ENCODE measurements around the gene CTNNA2. TPM values are rescaled to one million over a fixed set of nuclear protein-coding genes. Genes with fewer than 3 reads are reported as not detected.
"Not testable (repeated sequence)": the region's sequence is repeated elsewhere in the genome, so short reads cannot be mapped to it uniquely, and the experiment has no call there.

CTNNA2 gene
- total and polyA plus RNA-seq, 11 donors = 0.20 to 0.81 TPM; not detected in 9

DNA sequence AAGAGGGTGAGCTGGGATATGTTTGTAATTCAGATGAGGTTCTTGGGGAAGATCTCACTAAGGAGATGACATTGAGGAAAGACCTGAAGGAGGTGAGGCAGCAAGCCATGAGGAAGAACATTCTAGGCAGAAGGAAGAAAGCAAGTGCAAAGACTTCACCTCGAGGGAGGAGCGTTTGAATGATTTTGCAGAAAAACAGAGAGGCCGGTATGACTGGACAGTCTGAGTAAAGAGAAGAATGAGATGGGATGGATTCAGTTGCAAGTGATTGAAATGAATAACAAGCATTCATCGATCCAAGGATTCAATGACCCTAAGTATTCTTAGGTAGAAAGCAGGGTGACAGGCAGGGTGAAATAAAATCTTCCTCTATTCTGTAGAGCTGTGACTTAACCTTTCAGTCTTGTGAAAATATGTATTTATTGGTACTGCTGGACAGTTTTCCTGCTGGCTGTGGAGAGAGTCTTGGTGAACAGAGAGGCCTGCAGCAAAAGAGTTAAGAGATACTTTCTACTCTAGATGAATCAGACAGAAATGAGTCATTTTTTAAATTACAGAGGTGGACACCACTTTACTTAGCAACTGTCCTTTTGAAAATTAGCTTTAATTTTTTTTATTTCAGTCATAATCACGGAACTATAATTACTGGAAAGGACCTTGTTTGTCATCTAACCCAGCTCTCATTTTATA, 513.3 kb downstream of the CTNNA2 start:
- Histone ChIP-seq H3K4me1 (no peaks in the 10 kb centered on the region), H3K27me3 (no peaks in the 10 kb centered on the region), H3K36me3 (no peaks in the 10 kb centered on the region), H3K4me3 (no peak overlapping the region), H3K9me3 (no peaks in the 10 kb centered on the region), H3K27ac (no peak overlapping the region)
- ATAC-seq (no peak), DNase-seq (no peak)
- WGBS, 4 donors = 85 to 87% (median 86%) methylated on average over 5 of the region's 5 CpGs
- TF ChIP-seq POLR2A (IDR thresholded peaks at IDR 0.05) (no peak), CTCF (IDR thresholded peaks at IDR 0.05) (no peak)
- intact Hi-C loops (cut with DNase I) = no loop called here

- TF ChIP-seq POLR2A (IDR thresholded peaks at IDR 0.05) = no peak
- no peak for TF ChIP-seq CTCF (IDR thresholded peaks at IDR 0.05)
Observed at GRCh38 chr2:80028051-80028450, 515.2 kb downstream of the CTNNA2 start.

GRCh38 chr2:80028584-80028983, 515.7 kb downstream of the CTNNA2 start:
- no peak overlapping the region for H3K27ac ChIP-seq
- H3K4me1 ChIP-seq = no peaks in the 10 kb centered on the region
- TF ChIP-seq CTCF (IDR thresholded peaks at IDR 0.05) (no peak), POLR2A (IDR thresholded peaks at IDR 0.05) (no peak)
- ATAC-seq = no peak
- H3K9me3 ChIP-seq = no peaks in the 10 kb centered on the region
- intact Hi-C loops (cut with DNase I) = no loop called here
- no peak overlapping the region for H3K4me3 ChIP-seq
- no peak for DNase-seq
- H3K27me3 ChIP-seq = no peaks in the 10 kb centered on the region
- H3K36me3 ChIP-seq = no peaks in the 10 kb centered on the region

More at GRCh38 chr2:80028051-80028450, 515.2 kb downstream of the CTNNA2 start:
- no peaks in the 10 kb centered on the region for H3K4me1 ChIP-seq
- no peak overlapping the region for H3K4me3 ChIP-seq
- H3K9me3 ChIP-seq = no peaks in the 10 kb centered on the region
- ATAC-seq = no peak
- WGBS, 4 donors = 56 to 70% (median 64%) methylated on average over 3 of the region's 3 CpGs
- intact Hi-C loops (cut with DNase I) = no loop called here
- no peaks in the 10 kb centered on the region for H3K27me3 ChIP-seq
- no peak overlapping the region for H3K27ac ChIP-seq
- DNase-seq = no peak
- no peaks in the 10 kb centered on the region for H3K36me3 ChIP-seq

- intact Hi-C loops (cut with DNase I) = no loop called here
- 72 to 81% (median 77%) methylated on average over 2 of the region's 2 CpGs for WGBS, 4 donors
- H3K9me3 ChIP-seq = no peaks in the 10 kb centered on the region
- DNase-seq (no peak), ATAC-seq (no peak)
- H3K27ac ChIP-seq = no peak overlapping the region
- no peaks in the 10 kb centered on the region for H3K27me3 ChIP-seq
- H3K4me1 ChIP-seq = no peaks in the 10 kb centered on the region
- no peak for TF ChIP-seq POLR2A (IDR thresholded peaks at IDR 0.05)
- TF ChIP-seq CTCF (IDR thresholded peaks at IDR 0.05) = no peak
- no peaks in the 10 kb centered on the region for H3K36me3 ChIP-seq
- no peak overlapping the region for H3K4me3 ChIP-seq
Observed at GRCh38 chr2:80030135-80030534, 517.3 kb downstream of the CTNNA2 start.

DNA sequence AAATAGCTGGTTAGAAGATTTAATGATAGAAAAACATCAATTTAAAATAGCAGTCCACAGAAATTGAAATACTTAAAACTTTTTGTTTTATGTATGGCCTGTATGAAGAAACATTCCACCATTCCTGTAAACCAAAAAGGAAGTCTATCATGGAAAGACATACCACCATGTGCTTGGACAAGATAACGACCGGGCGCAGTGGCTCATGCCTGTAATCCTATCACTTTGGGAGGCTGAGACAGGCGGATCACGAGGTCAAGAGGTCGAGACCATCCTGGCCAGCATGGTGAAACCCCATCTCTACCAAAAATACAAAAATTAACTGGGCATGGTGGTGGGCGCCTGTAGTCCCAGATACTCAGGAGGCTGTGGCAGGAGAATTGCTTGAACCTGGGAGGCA, 519.8 kb downstream of the CTNNA2 start:
- ATAC-seq; H3K9me3 ChIP-seq; H3K4me1 ChIP-seq; H3K36me3 ChIP-seq; H3K4me3 ChIP-seq; H3K27ac ChIP-seq; DNase-seq; H3K27me3 ChIP-seq; intact Hi-C loops (cut with DNase I): not testable (repeated sequence)
- WGBS, 4 donors = 77 to 85% (median 80%) methylated on average over 7 of the region's 7 CpGs
